A673 (cell line): ENCODE results near the gene SH3PXD2B. TPM values are rescaled to one million over a fixed set of nuclear protein-coding genes. Genes with fewer than 3 reads are reported as not detected.

ENCODE experiments used
- BruUV-seq: library from RNA; stranded (reverse); fragments of 400-500 nt; replicated peaks from 2 replicates; lab custom pipeline; 2021; lab: Mats Ljungman, UMichigan
- CTCF ChIA-PET: fragments of 300-600 bp; sonication (Branson Sonifier 250); formaldehyde crosslinking; loops from one replicate; lab custom pipeline; 2022; ENCODE audit warnings: antibody characterized with exemption; lab: Charles Lee
- POLR2A ChIA-PET: fragments of 300-600 bp; sonication (Branson Sonifier 250); formaldehyde crosslinking; loops from one replicate; lab custom pipeline; 2022; ENCODE audit warnings: antibody characterized with exemption; ENCODE audit not compliant: low non-redundant PET; lab: Charles Lee
- DNase-seq: peaks from one replicate; pipeline ENCODE4 v3.0.0-alpha.2; 2015; ENCODE audit warnings: low spot score
- H3K27ac ChIP-seq: fragments of 200-600 bp; sonication (generic); 2 replicates; pipeline ENCODE4 v1.5.1; 2016; ENCODE audit warnings: mixed run types, low read depth, mild to moderate bottlenecking, mixed read lengths, antibody characterized with exemption, low read length; ENCODE audit not compliant: poor library complexity, severe bottlenecking
- H3K27me3 ChIP-seq: fragments of 200-600 bp; sonication (generic); replicated peaks from 2 replicates; pipeline ENCODE4 v1.6.1; 2017; ENCODE audit warnings: mixed run types, low read depth, mild to moderate bottlenecking, mixed read lengths, antibody characterized with exemption, low read length; ENCODE audit not compliant: insufficient read depth, poor library complexity
- H3K36me3 ChIP-seq: fragments of 200-600 bp; sonication (generic); 2 replicates; pipeline ENCODE4 v1.6.1; 2016; ENCODE audit warnings: mixed run types, mild to moderate bottlenecking, mixed read lengths, antibody characterized with exemption, low read length; ENCODE audit not compliant: insufficient read depth, poor library complexity, severe bottlenecking
- H3K4me1 ChIP-seq: fragments of 200-600 bp; sonication (generic); 2 replicates; pipeline ENCODE4 v1.6.1; 2017; ENCODE audit warnings: mixed run types, mild to moderate bottlenecking, mixed read lengths, antibody characterized with exemption, low read length; ENCODE audit not compliant: insufficient read depth, poor library complexity, severe bottlenecking
- H3K4me3 ChIP-seq: fragments of 200-600 bp; sonication (generic); 2 replicates; pipeline ENCODE4 v1.5.1; 2016; ENCODE audit warnings: low read depth, mixed run types, mild to moderate bottlenecking, mixed read lengths, low read length; ENCODE audit not compliant: poor library complexity, severe bottlenecking
- H3K9me3 ChIP-seq: fragments of 200-600 bp; sonication (generic); 2 replicates; pipeline ENCODE4 v1.6.1; 2016; ENCODE audit warnings: mixed run types, low read depth, mild to moderate bottlenecking, mixed read lengths, antibody characterized with exemption, low read length; ENCODE audit not compliant: poor library complexity, severe bottlenecking
- CTCF ChIP-seq: fragments of 300-800, 200-600 bp; sonication (generic); conservative IDR thresholded peaks from 2 replicates; pipeline ENCODE4 v1.5.1; 2017; ENCODE audit warnings: low read depth, mild to moderate bottlenecking, antibody characterized with exemption, low read length, moderate library complexity, mixed read lengths
- EZH2 ChIP-seq: fragments of 200-600 bp; sonication (generic); IDR thresholded peaks from 2 replicates; pipeline ENCODE4 v1.6.1; 2017; ENCODE audit warnings: borderline replicate concordance, low read depth, mild to moderate bottlenecking, mixed read lengths, antibody characterized with exemption, low read length; ENCODE audit not compliant: poor library complexity, severe bottlenecking
- intact Hi-C: fragments of 100-400 bp; cut with micrococcal nuclease; formaldehyde crosslinking; loops from one replicate; pipeline ENCODE4 v1.10.0; 2022; ENCODE audit not compliant: unreplicated experiment
- total RNA-seq: library from RNA; stranded (reverse); gene quantifications from 2 replicates; pipeline ENCODE4 v1.2.3, GENCODE V29; 2021

SH3PXD2B gene
- total RNA-seq, 1 experiment from 2014 or later, result 28.1 TPM

- intact Hi-C loops, result loop anchor here (5.0 kb wide), 1 partner anchor 97 kb away; the partner anchor contains the start of gene STK10
- POLR2A ChIA-PET, result no interaction called here
- no TSS peak for BruUV-seq
Measured at GRCh38 chr5:172284611-172284980, 169.7 kb downstream of the SH3PXD2B start.

GRCh38 chr5:172283862-172284610, 170.3 kb downstream of the SH3PXD2B start:
- peak overlapping the region; percentile 77 for H3K27ac ChIP-seq
- H3K36me3 ChIP-seq, result no peaks in the 10 kb centered on the region
- intact Hi-C loops, result loop anchor here (5.0 kb wide), 1 partner anchor 97 kb away; the partner anchor contains the start of gene STK10
- DNase-seq, result peak; percentile 89
- H3K9me3 ChIP-seq, result no peaks in the 10 kb centered on the region
- ChIA-PET CTCF (interaction anchor here (0.5 to 1.2 kb wide), 3 partner anchors 9 to 96 kb away, joined by 3 to 7 read pairs (median 4); partner anchors contain the start of gene STK10), POLR2A (interaction anchor here (0.6 kb wide), 1 partner anchor 38 kb away, joined by 4 read pairs; no protein-coding TSS in a partner anchor)
- H3K4me3 ChIP-seq, result peak overlapping the region; percentile 94
- TF ChIP-seq EZH2 (no peak), CTCF (no peak)
- H3K27me3 ChIP-seq, result no peaks in the 10 kb centered on the region
- BruUV-seq, result no TSS peak
- H3K4me1 ChIP-seq, result peaks cover 22% of the 10 kb centered on the region

More at GRCh38 chr5:172284611-172284980, 169.7 kb downstream of the SH3PXD2B start:
- Histone ChIP-seq H3K9me3 (no peaks in the 10 kb centered on the region), H3K4me1 (peaks cover 22% of the 10 kb centered on the region), H3K4me3 (peak overlapping the region; percentile 94), H3K36me3 (no peaks in the 10 kb centered on the region), H3K27me3 (no peaks in the 10 kb centered on the region), H3K27ac (peak overlapping the region; percentile 77)
- no peak for DNase-seq
- no peak for TF ChIP-seq CTCF
- no peak for TF ChIP-seq EZH2
- CTCF ChIA-PET, result no interaction called here

- no peaks in the 10 kb centered on the region for H3K27me3 ChIP-seq
- H3K4me1 ChIP-seq, result peaks cover 22% of the 10 kb centered on the region
- H3K4me3 ChIP-seq, result peak within 1 kb of the TSS; percentile 94
- DNase-seq, result peak; percentile 82
- no peaks in the 10 kb centered on the region for H3K36me3 ChIP-seq
- H3K27ac ChIP-seq, result peak within 1 kb of the TSS; percentile 77
- H3K9me3 ChIP-seq, result no peaks in the 10 kb centered on the region
- no TSS peak for BruUV-seq
- CTCF ChIA-PET, result interaction anchor here (0.5 to 1.2 kb wide), 3 partner anchors 10 to 95 kb away, joined by 3 to 7 read pairs (median 4); partner anchors contain the start of gene STK10
- TF ChIP-seq CTCF (peak; percentile 37; the same call in 1 of the 2 replicates), EZH2 (no peak)
- intact Hi-C loops, result loop anchor here (5.0 kb wide), 1 partner anchor 96 kb away; the partner anchor contains the start of gene STK10
- POLR2A ChIA-PET, result interaction anchor here (0.6 kb wide), 2 partner anchors 39 to 277 kb away, joined by 4 to 6 read pairs; partner anchors contain the start of gene FBXW11
Measured at GRCh38 chr5:172283020-172283861, 171.1 kb downstream of the SH3PXD2B start, which contains the start of gene UBTD2. Gene UBTD2 (minus strand): TSS chr5:172283764. CDS start chr5:172283665, 99 bp downstream.
